Esophagus (tissue), 2 donors: ENCODE measurements around the gene LEFTY2. TPM values are rescaled to one million over a fixed set of nuclear protein-coding genes. Genes with fewer than 3 reads are reported as not detected.

Experiments
- H3K27ac ChIP-seq, 2 donors: one replicate each; pipeline ENCODE4 v1.5.1; 2013; ENCODE audit warnings: low read depth in 2 of 2, mild to moderate bottlenecking in 2 of 2, inconsistent platforms in 1 of 2, low read length in 1 of 2, moderate library complexity in 1 of 2
- H3K27me3 ChIP-seq, 2 donors: one replicate each; pipeline ENCODE4 v1.6.1; 2013; ENCODE audit warnings: low read length in 2 of 2, control low read depth in 1 of 2, mild to moderate bottlenecking in 1 of 2; ENCODE audit not compliant: insufficient read depth in 2 of 2, control insufficient read depth in 1 of 2
- H3K36me3 ChIP-seq, 2 donors: one replicate each; pipeline ENCODE4 v1.6.1; 2013; ENCODE audit warnings: low read length in 1 of 2; ENCODE audit not compliant: control insufficient read depth in 2 of 2, insufficient read depth in 2 of 2
- H3K4me1 ChIP-seq, 2 donors: one replicate each; pipeline ENCODE4 v1.6.1; 2013; ENCODE audit warnings: low read length in 1 of 2; ENCODE audit not compliant: control insufficient read depth in 2 of 2, insufficient read depth in 2 of 2
- H3K4me3 ChIP-seq, 2 donors: one replicate each; pipeline ENCODE4 v1.5.1; 2013; ENCODE audit warnings: low read length in 2 of 2, mild to moderate bottlenecking in 2 of 2, low read depth in 1 of 2, moderate library complexity in 1 of 2
- H3K9me3 ChIP-seq, 2 donors: one replicate each; pipeline ENCODE4 v1.6.1; 2013; ENCODE audit warnings: mild to moderate bottlenecking in 2 of 2, low read depth in 1 of 2, low read length in 1 of 2, moderate library complexity in 1 of 2; ENCODE audit not compliant: control insufficient read depth in 2 of 2, insufficient read depth in 1 of 2
- WGBS, 2 donors: extraction: QIAGEN DNeasy Blood & Tissue Kit; methylation state at CpG; one replicate each; pipeline ENCODE4 v1.1.7; 2013; 5-methylcytosine and 5-hydroxymethylcytosine counted together
- polyA plus RNA-seq, 2 donors: library from polyadenylated mRNA; stranded (reverse); fragments of 200-250 nt; gene quantifications; one replicate each; pipeline ENCODE4 v1.2.3, GENCODE V29; 2013
- donor health status: healthy with polysubstance abuse.
- donor health status: Bipolar disorder and iron deficiency.

LEFTY2 gene
- polyA plus RNA-seq, 2 donors, result not detected

DNA sequence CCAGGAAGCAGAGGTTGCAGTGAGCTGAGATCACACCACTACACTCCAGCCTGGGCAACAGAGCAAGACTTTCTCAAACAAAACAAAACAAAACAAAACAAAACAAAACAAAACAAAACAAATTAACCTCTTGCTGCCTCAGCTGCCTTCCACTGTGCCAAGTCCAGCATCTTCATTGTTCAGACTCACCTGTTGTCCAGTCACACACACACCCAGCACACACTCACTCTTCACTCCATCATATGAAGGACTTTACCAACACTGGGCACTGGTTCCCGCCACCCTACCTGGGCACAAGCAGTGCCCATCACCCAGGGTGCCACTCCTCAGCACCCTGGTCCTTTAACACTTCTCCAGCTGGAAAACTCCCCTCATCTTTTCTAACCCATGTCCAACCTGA, 31.5 kb downstream of the LEFTY2 start:
- Histone ChIP-seq H3K27ac (no peak overlapping the region), H3K27me3 (no peaks in the 10 kb centered on the region), H3K9me3 (no peaks in the 10 kb centered on the region), H3K36me3 (no peaks in the 10 kb centered on the region), H3K4me3 (no peak overlapping the region), H3K4me1 (peaks cover 0 to 2% of the 10 kb centered on the region in 2 donors)
- WGBS, 2 donors, result 99 to 100% methylated on average over 1 of the region's 1 CpG

- Histone ChIP-seq H3K4me1 (peaks cover 0 to 2% of the 10 kb centered on the region in 2 donors), H3K27me3 (no peaks in the 10 kb centered on the region), H3K36me3 (no peaks in the 10 kb centered on the region), H3K9me3 (no peaks in the 10 kb centered on the region), H3K27ac (no peak overlapping the region), H3K4me3 (no peak overlapping the region)
- 65 to 68% methylated on average over 2 of the region's 2 CpGs for WGBS, 2 donors
Observed at GRCh38 chr1:225908773-225909172, 32.2 kb downstream of the LEFTY2 start.

- H3K27ac ChIP-seq, result no peak overlapping the region
- 73 to 83% methylated on average over 5 of the region's 5 CpGs for WGBS, 2 donors
- no peaks in the 10 kb centered on the region for H3K36me3 ChIP-seq
- peaks cover 0 to 2% of the 10 kb centered on the region in 2 donors for H3K4me1 ChIP-seq
- H3K4me3 ChIP-seq, result no peak overlapping the region
- no peaks in the 10 kb centered on the region for H3K27me3 ChIP-seq
- no peaks in the 10 kb centered on the region for H3K9me3 ChIP-seq
Observed at GRCh38 chr1:225908013-225908640, 32.9 kb downstream of the LEFTY2 start.

DNA sequence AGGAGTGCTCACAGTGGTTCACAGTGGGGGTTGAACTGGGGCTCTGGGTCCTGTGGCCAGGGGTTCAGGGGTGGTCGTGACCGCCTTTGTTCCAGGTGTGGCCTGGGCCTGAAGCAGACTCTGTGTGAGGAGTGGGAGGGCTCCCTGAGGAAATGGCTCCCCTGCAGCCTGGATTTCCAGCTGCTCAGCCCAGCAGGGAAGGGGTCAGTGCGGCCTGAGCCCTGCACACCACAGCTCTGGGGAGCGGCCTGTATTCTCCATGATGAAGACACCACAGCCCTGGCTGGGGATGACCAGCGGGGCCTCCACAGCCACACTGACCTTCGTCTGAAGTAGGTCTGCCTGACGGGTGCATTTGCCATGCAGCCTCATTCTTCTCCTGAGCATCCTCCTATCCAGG, 33.7 kb downstream of the LEFTY2 start:
- 93 to 96% methylated on average over 7 of the region's 7 CpGs for WGBS, 2 donors
- Histone ChIP-seq H3K4me1 (peaks cover 0 to 2% of the 10 kb centered on the region in 2 donors), H3K9me3 (no peaks in the 10 kb centered on the region), H3K27ac (no peak overlapping the region), H3K27me3 (no peaks in the 10 kb centered on the region), H3K36me3 (no peaks in the 10 kb centered on the region), H3K4me3 (no peak overlapping the region)

- WGBS, 2 donors, result 86 to 93% methylated on average over 6 of the region's 6 CpGs
- Histone ChIP-seq H3K9me3 (no peaks in the 10 kb centered on the region), H3K4me3 (no peak overlapping the region), H3K4me1 (peaks cover 0 to 2% of the 10 kb centered on the region in 2 donors), H3K27ac (no peak overlapping the region), H3K36me3 (no peaks in the 10 kb centered on the region), H3K27me3 (no peaks in the 10 kb centered on the region)
Observed at GRCh38 chr1:225906467-225906866, 34.6 kb downstream of the LEFTY2 start.

- 88 to 94% methylated on average over 4 of the region's 4 CpGs for WGBS, 2 donors
- Histone ChIP-seq H3K9me3 (no peaks in the 10 kb centered on the region), H3K4me3 (no peak overlapping the region), H3K27ac (no peak overlapping the region), H3K27me3 (no peaks in the 10 kb centered on the region), H3K4me1 (peaks cover 0 to 2% of the 10 kb centered on the region in 2 donors), H3K36me3 (no peaks in the 10 kb centered on the region)
Observed at GRCh38 chr1:225903623-225904022, 37.4 kb downstream of the LEFTY2 start.

- Histone ChIP-seq H3K9me3 (no peaks in the 10 kb centered on the region), H3K27ac (no peak overlapping the region), H3K4me1 (peaks cover 2 to 5% of the 10 kb centered on the region in 2 donors), H3K4me3 (no peak overlapping the region), H3K27me3 (no peaks in the 10 kb centered on the region), H3K36me3 (no peaks in the 10 kb centered on the region)
- 70 to 75% methylated on average over 4 of the region's 4 CpGs for WGBS, 2 donors
Observed at GRCh38 chr1:225899044-225899925, 41.7 kb downstream of the LEFTY2 start.

GRCh38 chr1:225897595-225898514, 43.2 kb downstream of the LEFTY2 start:
- Histone ChIP-seq H3K27ac (no peak overlapping the region), H3K4me1 (peaks cover 2 to 5% of the 10 kb centered on the region in 2 donors)
- WGBS, 2 donors, result 83 to 84% methylated on average over 19 of the region's 19 CpGs

DNA sequence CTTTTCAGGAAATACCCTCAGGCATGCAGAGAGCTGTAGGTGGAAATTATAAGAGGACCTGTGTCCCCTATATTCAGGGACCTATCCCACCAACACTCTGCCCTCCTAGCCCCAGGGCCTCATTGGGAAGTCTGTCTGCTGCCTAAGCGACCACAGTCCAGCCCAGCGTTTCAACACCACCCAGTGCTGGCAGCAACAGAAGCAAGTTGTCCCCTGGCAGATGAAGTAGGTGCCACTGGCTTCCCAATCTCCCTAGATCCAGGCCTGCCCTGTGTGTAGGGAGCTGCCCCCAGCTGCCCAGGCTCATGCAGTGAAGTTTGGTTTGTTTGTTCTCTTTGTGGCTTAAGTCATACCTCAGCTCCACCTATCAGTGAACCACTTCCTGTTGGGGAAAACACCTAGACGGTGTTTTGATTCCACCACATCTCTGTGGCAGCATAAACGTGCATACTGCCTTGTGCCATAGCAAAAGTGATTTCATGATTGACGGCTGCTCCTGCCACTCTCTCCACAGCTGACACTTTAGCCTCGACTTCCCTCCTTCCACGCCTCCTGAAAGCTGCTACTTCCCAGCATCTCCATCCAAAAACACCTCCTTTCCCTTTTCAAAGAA, 44.0 kb downstream of the LEFTY2 start:
- Histone ChIP-seq H3K4me1 (peaks cover 2 to 5% of the 10 kb centered on the region in 2 donors), H3K9me3 (no peaks in the 10 kb centered on the region), H3K27me3 (no peaks in the 10 kb centered on the region), H3K27ac (no peak overlapping the region), H3K4me3 (no peak overlapping the region), H3K36me3 (no peaks in the 10 kb centered on the region)
- 37 to 41% methylated on average over 7 of the region's 7 CpGs for WGBS, 2 donors

More at GRCh38 chr1:225897595-225898514, 43.2 kb downstream of the LEFTY2 start:
- Histone ChIP-seq H3K4me3 (no peak overlapping the region), H3K36me3 (no peaks in the 10 kb centered on the region), H3K9me3 (no peaks in the 10 kb centered on the region), H3K27me3 (no peaks in the 10 kb centered on the region)
